ENCODE results near the gene AK5.

GRCh38 chr1:77239311-77239710, 42.5 kb upstream of the AK5 start:
- no peak for TF ChIP-seq POLR2A (IDR thresholded peaks at IDR 0.05)
- TF ChIP-seq CTCF (IDR thresholded peaks at IDR 0.05): no peak
- TF ChIP-seq POLR2AphosphoS5 (IDR thresholded peaks at IDR 0.05): no peak

Measured in suprapubic skin (tissue), 4 donors.